Measurements from ENCODE around the gene PCDHA6.
"Not testable (repeated sequence)": the region's sequence is repeated elsewhere in the genome, so short reads cannot be mapped to it uniquely, and the experiment has no call there.

PCDHA6 gene

GRCh38 chr5:140857987-140858240 is 30.2 kb downstream of the PCDHA6 start:
- no peak for DNase-seq

GRCh38 chr5:140862441-140863295 is 34.9 kb downstream of the PCDHA6 start:
- no peak for DNase-seq

GRCh38 chr5:140868721-140869554 is 41.2 kb downstream of the PCDHA6 start, which contains the start of gene PCDHA11:
TSS of gene PCDHA11 (plus strand) at chr5:140868957. CDS start at chr5:140869104, 147 bp downstream.
- DNase-seq = no peak

GRCh38 chr5:140869555-140869886 is 41.8 kb downstream of the PCDHA6 start:
- DNase-seq = no peak

GRCh38 chr5:140870221-140871201 is 42.8 kb downstream of the PCDHA6 start:
- no peak for DNase-seq

GRCh38 chr5:140875085-140876065 is 47.6 kb downstream of the PCDHA6 start, which contains the start of gene PCDHA12:
TSS of gene PCDHA12 (plus strand) at chr5:140875308. CDS start at chr5:140875473, 165 bp downstream.
- DNase-seq = no peak

- not testable (repeated sequence) for DNase-seq
Measured at GRCh38 chr5:140876541-140877261, 48.9 kb downstream of the PCDHA6 start.

- no peak for DNase-seq
Measured at GRCh38 chr5:140877262-140877581, 49.5 kb downstream of the PCDHA6 start.
